Measurements from ENCODE around the gene ITPR1.

ITPR1 gene

DNA sequence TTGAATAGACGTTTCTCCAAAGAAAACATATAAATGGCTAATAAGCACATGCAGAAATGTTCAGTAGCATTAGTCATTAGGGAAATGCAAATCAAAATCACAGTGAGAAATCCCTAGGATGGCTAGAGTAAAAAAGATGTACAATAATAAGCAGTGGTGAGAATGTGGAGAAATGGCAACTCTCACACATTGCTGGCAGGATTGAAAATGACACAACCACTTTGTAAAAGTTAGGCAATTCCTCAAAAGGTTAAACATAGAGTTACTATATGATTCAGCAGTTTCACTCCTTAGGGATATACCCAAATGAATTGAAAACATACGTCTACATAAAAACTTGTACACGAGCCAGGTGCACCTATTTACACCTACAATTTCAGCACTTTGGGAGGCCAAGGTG is 108.7 kb downstream of the ITPR1 start:
- TF ChIP-seq, protein P1, sequence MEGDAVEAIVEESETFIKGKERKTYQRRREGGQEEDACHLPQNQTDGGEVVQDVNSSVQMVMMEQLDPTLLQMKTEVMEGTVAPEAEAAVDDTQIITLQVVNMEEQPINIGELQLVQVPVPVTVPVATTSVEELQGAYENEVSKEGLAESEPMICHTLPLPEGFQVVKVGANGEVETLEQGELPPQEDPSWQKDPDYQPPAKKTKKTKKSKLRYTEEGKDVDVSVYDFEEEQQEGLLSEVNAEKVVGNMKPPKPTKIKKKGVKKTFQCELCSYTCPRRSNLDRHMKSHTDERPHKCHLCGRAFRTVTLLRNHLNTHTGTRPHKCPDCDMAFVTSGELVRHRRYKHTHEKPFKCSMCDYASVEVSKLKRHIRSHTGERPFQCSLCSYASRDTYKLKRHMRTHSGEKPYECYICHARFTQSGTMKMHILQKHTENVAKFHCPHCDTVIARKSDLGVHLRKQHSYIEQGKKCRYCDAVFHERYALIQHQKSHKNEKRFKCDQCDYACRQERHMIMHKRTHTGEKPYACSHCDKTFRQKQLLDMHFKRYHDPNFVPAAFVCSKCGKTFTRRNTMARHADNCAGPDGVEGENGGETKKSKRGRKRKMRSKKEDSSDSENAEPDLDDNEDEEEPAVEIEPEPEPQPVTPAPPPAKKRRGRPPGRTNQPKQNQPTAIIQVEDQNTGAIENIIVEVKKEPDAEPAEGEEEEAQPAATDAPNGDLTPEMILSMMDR (IDR thresholded peaks at IDR 0.05; ENCODE audit: extremely low read depth, missing control alignments), result no peak
- no peak for DNase-seq (ENCODE audit: low spot score)

DNA sequence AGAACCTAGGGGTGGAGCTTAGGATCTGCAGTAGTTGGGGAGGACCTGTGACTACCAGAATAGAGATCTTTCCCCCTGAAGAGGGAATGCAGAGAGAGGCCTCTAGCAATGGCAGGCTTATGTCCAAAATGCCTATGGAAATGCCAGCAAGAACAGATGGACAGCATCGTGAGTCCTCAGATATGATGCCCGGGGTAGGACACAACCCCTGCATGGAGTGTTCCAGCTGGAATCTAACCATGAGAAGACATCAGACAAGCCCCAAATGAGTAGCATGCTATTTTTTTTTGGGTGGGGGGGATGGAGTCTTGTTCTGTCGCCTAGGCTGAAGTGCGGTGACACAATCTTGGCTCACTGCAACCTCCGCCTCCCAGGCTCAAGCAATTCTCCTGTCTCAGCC is 111.5 kb downstream of the ITPR1 start:
- TF ChIP-seq, protein P1 (IDR thresholded peaks at IDR 0.05; ENCODE audit: extremely low read depth, missing control alignments), result no peak
- no peak for DNase-seq (ENCODE audit: low spot score)

DNA sequence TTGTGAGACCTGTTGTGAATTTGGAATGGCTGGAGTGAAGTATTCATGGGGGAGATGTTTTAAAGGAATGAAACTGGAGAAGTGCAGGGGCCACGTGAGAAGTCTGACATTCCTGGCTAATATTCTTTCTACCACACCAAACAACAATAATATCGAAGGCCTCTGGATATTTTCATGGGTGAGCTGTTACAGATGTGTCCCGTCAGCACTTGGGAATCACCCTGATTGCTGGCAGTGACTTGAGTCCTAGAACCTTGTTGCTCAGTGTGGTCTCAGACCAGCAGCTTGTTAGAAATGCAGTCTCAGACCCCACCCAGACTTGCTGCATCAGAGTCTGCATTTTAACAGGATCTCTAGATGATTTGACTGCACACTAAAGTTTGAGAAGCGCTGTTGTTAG is 113.8 kb downstream of the ITPR1 start:
- TF ChIP-seq, protein P1 (IDR thresholded peaks at IDR 0.05; ENCODE audit: extremely low read depth, missing control alignments), result no peak
- no peak for DNase-seq (ENCODE audit: low spot score)

DNA sequence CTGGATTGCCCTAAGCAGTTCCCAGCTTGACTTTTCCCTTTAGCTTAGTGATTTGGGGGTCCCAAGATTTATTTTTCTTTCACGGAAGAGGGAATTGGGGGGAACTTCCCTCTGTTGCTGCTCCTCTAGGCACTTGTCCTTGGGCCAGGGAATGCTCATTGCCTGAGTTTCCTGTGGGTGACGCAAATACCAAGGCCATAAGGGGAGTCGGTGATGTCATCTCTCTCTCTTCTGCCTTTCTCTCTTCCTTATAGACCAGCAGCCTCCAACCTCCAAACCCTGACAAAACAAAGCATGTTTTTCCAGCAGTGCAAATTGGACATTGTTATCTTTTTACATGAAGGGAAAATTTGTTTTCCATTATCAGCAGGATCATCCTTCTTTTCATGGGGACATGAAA is 120.2 kb downstream of the ITPR1 start:
- TF ChIP-seq, protein P1 (IDR thresholded peaks at IDR 0.05; ENCODE audit: extremely low read depth, missing control alignments), result no peak

DNA sequence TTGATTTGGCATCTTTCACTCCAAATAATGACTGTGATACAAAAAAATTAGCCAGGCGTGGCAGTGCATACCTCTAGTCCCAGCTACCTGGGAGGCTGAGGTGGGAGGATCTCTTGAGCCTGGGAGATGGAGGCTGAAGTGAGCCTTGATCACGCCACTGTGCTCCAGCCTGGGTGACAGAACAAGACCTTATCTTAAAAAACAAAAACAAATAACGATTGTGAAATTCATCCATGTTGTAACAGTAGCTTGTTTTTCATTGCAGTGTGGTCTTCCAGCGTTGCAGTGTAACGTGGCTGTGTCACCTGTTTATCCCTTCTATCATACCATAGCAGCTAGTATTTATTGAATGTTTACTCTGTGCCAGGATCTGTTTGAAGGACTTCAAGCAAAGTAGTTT is 120.9 kb downstream of the ITPR1 start:
- no peak for DNase-seq (ENCODE audit: low spot score)
- TF ChIP-seq, protein P1 (IDR thresholded peaks at IDR 0.05; ENCODE audit: extremely low read depth, missing control alignments), result no peak

More for the DNA sequence above, 120.2 kb downstream of the ITPR1 start:
- DNase-seq (ENCODE audit: low spot score), result no peak

DNA sequence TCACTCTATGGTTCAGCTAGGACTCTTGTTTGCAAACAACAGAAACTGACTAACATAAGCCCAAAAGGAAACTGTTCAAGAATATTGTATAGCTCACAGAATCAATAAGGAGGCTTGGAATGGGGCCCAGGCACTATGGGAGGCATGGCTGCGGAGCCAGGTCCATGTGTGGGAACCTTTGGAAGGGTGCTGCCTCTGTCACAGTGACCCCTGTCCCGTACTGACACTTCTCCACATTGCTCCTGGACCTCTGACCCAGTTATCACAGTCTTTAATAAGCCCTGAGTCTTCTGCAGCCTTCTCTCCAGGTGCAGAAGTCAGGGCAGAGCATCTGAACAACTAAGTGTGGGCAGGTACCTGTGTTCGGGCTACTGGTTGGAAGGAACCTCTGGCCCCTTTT is 121.8 kb downstream of the ITPR1 start:
- DNase-seq (ENCODE audit: low spot score), result no peak
- TF ChIP-seq, protein P1 (IDR thresholded peaks at IDR 0.05; ENCODE audit: extremely low read depth, missing control alignments), result no peak

DNA sequence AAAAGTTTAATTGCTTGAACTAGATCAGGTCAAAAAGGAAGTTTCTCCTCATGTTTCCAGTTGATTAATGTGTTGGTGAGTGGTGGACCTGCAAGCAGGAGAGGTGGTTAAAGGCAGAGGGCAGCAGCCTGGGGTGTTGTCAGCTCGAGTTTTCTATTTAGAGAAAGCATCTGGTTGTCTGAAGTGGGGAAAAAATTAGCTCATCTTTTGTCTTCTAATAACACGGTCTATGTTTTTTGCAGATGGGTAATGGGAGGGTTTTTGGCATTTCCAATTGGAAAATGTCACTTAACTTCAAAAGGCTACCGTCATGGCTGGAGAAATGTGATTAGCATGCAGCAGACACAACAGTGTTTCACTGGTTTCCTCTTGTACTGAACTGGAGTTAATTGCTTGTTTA is 122.6 kb downstream of the ITPR1 start:
- TF ChIP-seq, protein P1 (IDR thresholded peaks at IDR 0.05; ENCODE audit: extremely low read depth, missing control alignments), result no peak

More for the DNA sequence above, 122.6 kb downstream of the ITPR1 start:
- DNase-seq (ENCODE audit: low spot score), result no peak

All from GM20000 (cell line).